ENCODE measurements around the gene RCOR1.

Gene RCOR1

DNA sequence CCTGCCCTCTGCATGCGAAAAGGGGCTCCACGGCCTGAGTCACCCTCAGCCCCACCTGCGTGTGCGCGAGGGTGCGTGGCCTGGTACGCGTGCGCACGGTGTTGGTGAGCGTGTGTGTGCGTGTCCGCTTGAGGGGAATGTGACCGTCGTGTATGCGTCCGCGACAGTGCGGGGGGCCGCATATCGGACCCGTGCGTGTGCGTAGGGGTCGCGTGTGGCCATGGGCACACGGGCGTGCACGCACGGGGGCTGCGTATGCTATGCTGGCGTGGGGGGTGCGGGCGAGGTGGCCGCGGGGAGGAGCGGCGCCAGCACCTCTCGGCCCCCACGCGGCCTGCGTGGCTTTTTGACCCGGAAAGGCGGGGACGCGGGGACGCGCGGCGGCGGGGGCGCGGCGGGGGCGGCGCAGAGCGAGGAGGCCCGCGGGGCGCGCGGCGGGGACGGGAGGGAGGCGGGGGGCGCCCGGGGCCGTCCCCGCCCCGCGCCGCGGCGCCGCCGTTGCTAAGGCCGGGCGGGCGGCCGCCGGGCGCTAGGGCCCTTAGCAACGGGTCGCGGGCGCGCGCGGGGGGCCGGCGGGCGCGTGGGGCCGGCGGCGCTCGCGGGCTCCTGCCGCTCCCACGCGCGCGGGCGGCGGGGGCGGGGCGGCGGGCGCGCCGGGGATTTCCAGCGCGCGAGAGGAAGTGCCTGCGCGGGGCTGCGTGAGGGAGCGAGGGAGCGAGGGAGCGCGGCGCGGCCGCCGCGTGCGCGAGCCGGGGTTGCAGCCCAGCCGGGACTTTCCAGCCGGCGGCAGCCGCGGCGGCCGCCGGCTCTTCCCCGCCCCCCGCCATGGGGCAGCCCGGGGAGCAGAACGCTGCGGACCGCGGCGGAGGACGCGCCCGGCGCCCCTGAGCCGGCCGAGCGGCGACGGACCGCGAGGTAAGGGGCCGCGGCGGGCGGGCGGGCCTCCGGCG, 184.6 kb downstream of the RCOR1 start, which contains the start of gene TRAF3:
TRAF3 (plus strand) TSS at position 689 of the 950 bp plus-strand sequence. CDS start 92,753 bp downstream, outside the sequence.
- DNase-seq: peak; percentile 77

DNA sequence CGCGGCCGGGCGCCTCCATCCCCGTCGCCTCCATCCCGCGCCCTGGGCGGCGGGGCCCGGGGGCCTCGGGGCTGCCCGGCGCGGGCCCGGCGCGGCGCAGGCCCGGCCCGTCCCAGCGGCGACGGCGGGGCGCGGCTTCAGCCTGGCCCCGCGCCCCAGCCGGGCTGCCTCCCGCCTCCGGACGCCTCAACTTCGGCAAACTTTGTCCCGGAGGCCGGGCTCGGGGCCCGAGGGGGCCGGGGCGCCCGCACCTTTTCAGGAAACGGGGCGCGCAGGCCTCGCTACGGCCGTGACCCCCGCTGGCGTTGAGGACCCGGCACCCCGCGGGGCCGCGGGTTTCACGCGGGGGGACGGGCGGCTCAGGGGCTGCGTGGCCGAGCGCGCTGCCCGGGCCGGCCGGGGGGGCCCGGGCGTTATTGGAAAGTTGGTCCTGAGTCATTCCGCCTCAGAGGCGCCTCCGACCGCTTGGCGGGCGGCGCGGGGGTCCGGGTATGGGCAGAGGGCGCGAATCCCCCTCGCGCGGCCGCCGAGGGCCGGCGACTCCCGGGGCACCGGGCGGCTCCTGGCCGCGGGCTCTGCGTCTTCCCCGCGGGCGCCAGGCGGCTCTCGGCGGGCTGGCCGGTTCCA, 185.4 kb downstream of the RCOR1 start:
- no peak for DNase-seq

DNA sequence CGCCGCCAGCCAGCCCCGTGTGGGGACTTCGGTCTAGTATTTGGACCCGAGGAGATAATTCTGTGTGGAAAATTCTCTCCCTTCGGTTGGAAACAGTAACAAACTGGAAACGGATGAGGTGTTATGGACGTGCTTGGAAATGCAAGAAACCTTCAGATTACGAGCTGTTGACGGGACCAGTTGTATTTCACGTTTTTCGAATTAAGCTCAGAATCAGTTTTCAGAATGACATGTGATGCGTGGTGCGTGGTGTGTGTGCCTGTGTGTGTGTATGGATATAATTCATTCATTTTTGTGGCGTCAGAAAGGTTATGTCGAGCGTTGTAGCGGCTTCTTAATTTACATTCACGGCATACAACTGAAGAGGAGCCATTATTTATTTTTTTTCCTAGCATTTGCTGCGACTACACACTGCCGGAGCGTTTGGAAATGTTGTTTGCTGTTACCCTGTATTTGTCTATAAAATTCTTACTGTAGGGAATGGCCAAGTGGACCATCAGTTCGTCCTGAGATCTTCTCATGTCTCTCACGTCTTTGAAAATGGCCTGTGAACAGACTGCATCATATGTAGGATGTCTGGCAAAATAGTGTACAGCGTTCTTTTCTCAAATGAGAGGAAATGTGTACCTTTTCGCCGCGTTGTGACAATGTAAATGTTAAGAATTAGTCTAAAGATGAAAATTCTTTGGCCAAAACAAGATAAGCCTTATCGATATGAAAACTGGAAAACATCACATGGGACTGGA, 186.1 kb downstream of the RCOR1 start:
- no peak for DNase-seq

DNA sequence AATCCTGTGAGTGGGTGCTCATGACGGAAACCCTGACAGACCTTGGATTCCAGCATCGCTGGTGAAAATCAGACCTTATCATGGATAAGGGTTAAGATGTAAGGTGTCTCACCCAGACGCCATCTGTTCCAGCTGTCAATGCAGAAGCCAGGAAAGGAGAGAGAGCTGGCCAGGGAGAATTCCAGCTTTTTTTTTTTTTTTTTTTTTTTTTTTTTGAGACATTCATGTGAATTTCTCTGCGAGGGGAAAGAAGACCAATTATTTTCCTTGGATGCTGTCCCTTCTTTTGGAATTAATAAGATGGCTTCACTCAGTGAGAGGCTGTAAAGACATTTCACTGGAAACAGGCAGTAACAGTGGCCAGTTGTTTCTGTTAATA, 186.6 kb downstream of the RCOR1 start:
- peak; percentile 38 for DNase-seq

DNA sequence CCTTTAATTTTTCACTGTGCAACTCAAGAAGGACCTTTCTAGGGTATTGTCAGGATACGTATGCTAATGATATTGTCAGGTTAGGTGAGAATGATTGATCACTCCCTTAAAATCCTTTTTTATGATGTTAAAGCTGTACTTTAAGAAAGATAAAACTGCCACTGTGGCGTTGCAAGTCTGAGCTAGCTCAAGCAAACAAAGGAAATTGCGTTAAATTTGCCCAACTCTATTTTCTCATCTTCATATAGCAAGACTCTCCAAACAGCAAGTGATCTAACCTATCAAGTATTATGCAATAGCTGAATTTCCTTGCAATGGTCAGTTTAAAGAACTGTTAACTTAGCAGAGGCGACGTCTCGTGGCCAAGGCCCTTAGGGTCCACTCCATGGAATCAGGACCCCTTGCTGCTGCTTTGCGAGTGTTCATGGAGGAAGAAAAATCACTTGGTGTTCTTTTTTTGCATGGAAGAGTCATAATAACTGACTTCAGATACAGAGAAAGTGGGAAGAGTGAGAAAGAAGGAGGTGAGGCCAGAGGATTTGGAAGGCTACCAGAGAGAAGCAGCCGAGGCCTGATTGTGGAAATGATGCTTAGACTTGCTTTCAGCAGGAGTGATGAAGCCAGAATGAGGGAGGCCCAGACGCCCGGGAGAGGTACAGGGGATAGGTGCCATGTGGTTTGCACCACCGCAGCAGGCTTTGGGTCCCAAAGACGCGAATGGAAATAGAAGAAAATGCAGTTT, 187.3 kb downstream of the RCOR1 start:
- DNase-seq: no peak
